Activated CD4-positive, alpha-beta T cell treated with anti-CD3 and anti-CD28 coated beads, Interleukin-10, Interleukin-2, amounts not matched to agents 100 ng/mL and 50 ng/mL, durations not matched to agents 16 hours and 8 hours (primary cell): ENCODE measurements around the gene CXCR2.
"Not testable (repeated sequence)": the region's sequence is repeated elsewhere in the genome, so short reads cannot be mapped to it uniquely, and the experiment has no call there.

Experiments used
- DNase-seq: peaks from one replicate; pipeline ENCODE4 v3.0.0-alpha.2; 2020

The CXCR2 gene

GRCh38 chr2:218125626-218126080 lies at the start of gene CXCR2:
Gene CXCR2 (plus strand): TSS chr2:218126028. CDS start chr2:218134802, 8,774 bp downstream.
- no peak for DNase-seq

- DNase-seq: no peak
These were observed 48.2 kb upstream of the CXCR2 start for GRCh38 chr2:218077464-218078216.

- no peak for DNase-seq
These were observed 45.6 kb upstream of the CXCR2 start for GRCh38 chr2:218079943-218080913.

GRCh38 chr2:218081063-218081462 lies 44.8 kb upstream of the CXCR2 start:
- DNase-seq: no peak

- no peak for DNase-seq
These were observed 44.1 kb upstream of the CXCR2 start for GRCh38 chr2:218081695-218082094.

- no peak for DNase-seq
These were observed 43.1 kb upstream of the CXCR2 start for GRCh38 chr2:218082586-218083351.

- no peak for DNase-seq
These were observed 42.5 kb upstream of the CXCR2 start for GRCh38 chr2:218083352-218083676.

- DNase-seq: no peak
These were observed 39.4 kb upstream of the CXCR2 start for GRCh38 chr2:218086478-218086877.

- no peak for DNase-seq
These were observed 36.6 kb upstream of the CXCR2 start for GRCh38 chr2:218089259-218089658.

GRCh38 chr2:218091746-218092145 lies 34.1 kb upstream of the CXCR2 start:
- DNase-seq: no peak

- no peak for DNase-seq
These were observed 31.9 kb upstream of the CXCR2 start for GRCh38 chr2:218093879-218094278.

GRCh38 chr2:218095853-218096252 lies 30.0 kb upstream of the CXCR2 start:
- DNase-seq: no peak

GRCh38 chr2:218097975-218098374 lies 27.9 kb upstream of the CXCR2 start:
- DNase-seq: no peak

GRCh38 chr2:218108834-218109233 lies 17.0 kb upstream of the CXCR2 start:
- not testable (repeated sequence) for DNase-seq

GRCh38 chr2:218121789-218122188 lies 4.0 kb upstream of the CXCR2 start:
- not testable (repeated sequence) for DNase-seq

- DNase-seq: not testable (repeated sequence)
These were observed 3.5 kb upstream of the CXCR2 start for GRCh38 chr2:218122286-218122685.

GRCh38 chr2:218123986-218124385 lies 1.8 kb upstream of the CXCR2 start:
- DNase-seq: no peak

GRCh38 chr2:218125095-218125494 lies 733 bp upstream of the CXCR2 start:
- no peak for DNase-seq

GRCh38 chr2:218127929-218128455 lies 2.2 kb downstream of the CXCR2 start:
- no peak for DNase-seq

- no peak for DNase-seq
These were observed 3.1 kb downstream of the CXCR2 start for GRCh38 chr2:218128781-218129457.

GRCh38 chr2:218129458-218130135 lies 3.8 kb downstream of the CXCR2 start:
- no peak for DNase-seq

GRCh38 chr2:218130377-218130776 lies 4.5 kb downstream of the CXCR2 start:
- no peak for DNase-seq
